ENCODE data around the gene TNFRSF1A. TPM values are rescaled to one million over a fixed set of nuclear protein-coding genes. Genes with fewer than 3 reads are reported as not detected.

TNFRSF1A gene
- total and polyA plus RNA-seq, 12 donors = 46.4 to 386 (median 224) TPM

DNA sequence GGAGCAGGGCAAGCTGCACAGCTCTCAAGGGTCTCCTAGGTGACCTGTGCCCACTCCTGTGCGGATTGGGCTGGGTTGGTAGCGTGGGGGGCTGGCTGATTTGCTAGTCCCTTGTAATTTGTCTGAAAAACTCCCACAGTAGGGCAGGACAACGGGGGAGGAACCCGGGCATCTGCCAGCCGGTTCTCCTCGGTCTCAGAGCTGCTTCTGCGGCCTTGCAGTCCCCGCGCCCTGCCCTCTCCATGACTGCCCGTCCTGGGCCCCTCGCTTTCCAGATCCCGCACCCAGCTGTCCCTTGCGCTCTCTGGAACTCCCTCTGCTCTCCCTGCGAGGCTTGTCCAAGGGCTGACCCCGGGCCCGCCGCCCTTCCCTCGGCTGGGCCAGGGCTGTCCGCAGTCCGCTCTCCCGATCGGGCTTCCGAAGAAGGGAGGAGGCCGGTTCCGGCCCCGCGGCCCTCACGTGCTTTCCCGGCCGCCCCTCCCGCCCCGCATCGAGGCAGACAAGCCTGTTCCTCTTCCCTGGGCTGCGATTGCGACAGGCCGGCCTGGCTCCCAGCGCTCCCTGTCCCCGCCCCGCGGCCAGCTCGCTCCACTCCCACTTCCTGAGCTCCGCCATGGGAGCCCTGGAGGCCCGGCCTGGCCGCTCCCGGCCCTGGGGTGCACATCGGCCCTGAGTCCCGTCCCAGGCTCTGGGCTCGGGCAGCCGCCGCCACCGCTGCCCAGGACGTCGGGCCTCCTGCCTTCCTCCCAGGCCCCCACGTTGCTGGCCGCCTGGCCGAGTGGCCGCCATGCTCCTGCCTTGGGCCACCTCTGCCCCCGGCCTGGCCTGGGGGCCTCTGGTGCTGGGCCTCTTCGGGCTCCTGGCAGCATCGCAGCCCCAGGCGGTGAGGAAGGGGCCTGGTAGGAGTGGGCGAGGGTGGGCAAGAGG is 42.0 kb upstream of the TNFRSF1A start, which contains the start of gene LTBR:
LTBR (plus strand) TSS at position 591 of the 927 bp plus-strand sequence; CDS start at position 788, 197 bp downstream.
- peaks cover 19 to 41% of the 10 kb centered on the region in 2 donors for H3K4me1 ChIP-seq (replicated peaks in 1 of 2)
- H3K27ac ChIP-seq = peak within 1 kb of the TSS; percentile 83 to 97 (median 95)
- intact Hi-C loops (cut with DNase I) = loop anchor here (5.0 kb wide), 2 partner anchors 47 to 57 kb away; no protein-coding TSS in a partner anchor
- peak within 1 kb of the TSS; percentile 31 to 88 (median 62) for H3K4me3 ChIP-seq
- 0 to 6% (median 4%) methylated on average over 5 to 62 of the region's 62 CpGs for WGBS, 4 donors
- no peaks in the 10 kb centered on the region for H3K9me3 ChIP-seq (replicated peaks in 1 of 3)
- TF ChIP-seq, protein P1, sequence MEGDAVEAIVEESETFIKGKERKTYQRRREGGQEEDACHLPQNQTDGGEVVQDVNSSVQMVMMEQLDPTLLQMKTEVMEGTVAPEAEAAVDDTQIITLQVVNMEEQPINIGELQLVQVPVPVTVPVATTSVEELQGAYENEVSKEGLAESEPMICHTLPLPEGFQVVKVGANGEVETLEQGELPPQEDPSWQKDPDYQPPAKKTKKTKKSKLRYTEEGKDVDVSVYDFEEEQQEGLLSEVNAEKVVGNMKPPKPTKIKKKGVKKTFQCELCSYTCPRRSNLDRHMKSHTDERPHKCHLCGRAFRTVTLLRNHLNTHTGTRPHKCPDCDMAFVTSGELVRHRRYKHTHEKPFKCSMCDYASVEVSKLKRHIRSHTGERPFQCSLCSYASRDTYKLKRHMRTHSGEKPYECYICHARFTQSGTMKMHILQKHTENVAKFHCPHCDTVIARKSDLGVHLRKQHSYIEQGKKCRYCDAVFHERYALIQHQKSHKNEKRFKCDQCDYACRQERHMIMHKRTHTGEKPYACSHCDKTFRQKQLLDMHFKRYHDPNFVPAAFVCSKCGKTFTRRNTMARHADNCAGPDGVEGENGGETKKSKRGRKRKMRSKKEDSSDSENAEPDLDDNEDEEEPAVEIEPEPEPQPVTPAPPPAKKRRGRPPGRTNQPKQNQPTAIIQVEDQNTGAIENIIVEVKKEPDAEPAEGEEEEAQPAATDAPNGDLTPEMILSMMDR (IDR thresholded peaks at IDR 0.05) = peak in 1 of 6 experiments; percentile 17
- TF ChIP-seq POLR2A (IDR thresholded peaks at IDR 0.05) = peak; percentile 68 to 77
- no peaks in the 10 kb centered on the region for H3K27me3 ChIP-seq
- H3K36me3 ChIP-seq (replicated peaks in 1 of 2) = peaks cover 0 to 30% of the 10 kb centered on the region in 2 donors
- DNase-seq = peak; percentile 95 to 98 (median 98)

DNA sequence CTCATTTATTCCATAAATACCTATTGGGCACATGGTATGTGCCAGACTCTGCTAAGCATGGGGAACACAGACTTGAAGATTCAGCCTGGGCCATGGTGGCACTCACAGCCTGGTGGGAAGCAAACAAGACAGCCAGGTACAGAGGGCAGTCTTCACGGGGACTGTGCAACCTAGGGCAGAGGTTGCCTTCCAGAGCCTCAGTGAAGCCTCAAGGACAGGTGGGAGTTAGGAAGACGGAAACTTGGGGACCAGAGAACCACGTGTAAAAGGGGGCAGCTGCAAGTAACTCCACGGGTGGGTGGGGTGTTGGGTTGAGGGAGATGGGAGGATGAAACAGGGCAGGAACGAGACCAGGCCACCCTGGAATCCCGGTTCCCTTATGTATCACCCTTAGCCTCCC is 41.1 kb upstream of the TNFRSF1A start:
- peaks cover 0 to 21% of the 10 kb centered on the region in 2 donors for H3K36me3 ChIP-seq (replicated peaks in 1 of 2)
- intact Hi-C loops (cut with DNase I) = loop anchor here (5.0 kb wide), 2 partner anchors 46 to 56 kb away; no protein-coding TSS in a partner anchor
- TF ChIP-seq, protein P1 (IDR thresholded peaks at IDR 0.05) = no peak
- no peak for TF ChIP-seq POLR2A (IDR thresholded peaks at IDR 0.05)
- H3K27ac ChIP-seq = peak overlapping the region in 4 of 5 donors; percentile 83 to 97 (median 96)
- H3K27me3 ChIP-seq = no peaks in the 10 kb centered on the region
- peaks cover 27 to 41% of the 10 kb centered on the region in 2 donors for H3K4me1 ChIP-seq (replicated peaks in 1 of 2)
- WGBS, 4 donors = 73 to 86% (median 80%) methylated on average over 6 of the region's 6 CpGs
- DNase-seq = peak in 1 of 7 donors; percentile 11
- H3K9me3 ChIP-seq (replicated peaks in 1 of 3) = no peaks in the 10 kb centered on the region
- H3K4me3 ChIP-seq = no peak overlapping the region

- intact Hi-C loops (cut with DNase I) = loop anchor here (5.0 kb wide), 2 partner anchors 45 to 55 kb away; no protein-coding TSS in a partner anchor
- Histone ChIP-seq H3K4me3 (no peak overlapping the region), H3K4me1 (replicated peaks in 1 of 2) (peaks cover 34 to 47% of the 10 kb centered on the region in 2 donors), H3K27me3 (no peaks in the 10 kb centered on the region), H3K9me3 (replicated peaks in 1 of 3) (no peaks in the 10 kb centered on the region), H3K36me3 (replicated peaks in 1 of 2) (peaks cover 0 to 15% of the 10 kb centered on the region in 2 donors), H3K27ac (peak overlapping the region in 1 of 5 donors; percentile 96)
- DNase-seq = peak in 1 of 7 donors; percentile 9
- WGBS, 4 donors = 87 to 94% (median 93%) methylated on average over 7 of the region's 7 CpGs
- TF ChIP-seq, protein P1 (IDR thresholded peaks at IDR 0.05) = no peak
- no peak for TF ChIP-seq POLR2A (IDR thresholded peaks at IDR 0.05)
Observed at GRCh38 chr12:6382371-6382770, 40.5 kb upstream of the TNFRSF1A start.

All from adrenal gland (tissue), 12 donors.